Measurements from ENCODE around the gene KBTBD12.

GRCh38 chr3:127954640-127955039 lies 39.6 kb downstream of the KBTBD12 start:
- TF ChIP-seq POLR2A (IDR thresholded peaks at IDR 0.05; ENCODE audit: low read depth, low read length) (no peak), POLR2AphosphoS5 (IDR thresholded peaks at IDR 0.05; ENCODE audit: low read depth, low read length) (no peak), TAF1 (IDR thresholded peaks at IDR 0.05; ENCODE audit: borderline replicate concordance, low read depth, low read length) (no peak)

Measured in GM12892 (cell line).